ENCODE results near the gene PRSS12.

GRCh38 chr4:118286685-118287084 lies 66.1 kb downstream of the PRSS12 start:
- no peak for TF ChIP-seq CTCF (IDR thresholded peaks at IDR 0.05; ENCODE audit: insufficient read depth, low read length)
- no peak for TF ChIP-seq POLR2AphosphoS5 (IDR thresholded peaks at IDR 0.05; ENCODE audit: low read depth)
- no peak for TF ChIP-seq SPI1 (IDR thresholded peaks at IDR 0.05; ENCODE audit: borderline replicate concordance, low read depth)
- no peak for TF ChIP-seq REST (IDR thresholded peaks at IDR 0.05; ENCODE audit: insufficient replicate concordance, low read depth)
- TF ChIP-seq GABPA (IDR thresholded peaks at IDR 0.05; ENCODE audit: low read depth), result no peak
